ENCODE results near the gene RPUSD1. TPM values are rescaled to one million over a fixed set of nuclear protein-coding genes. Genes with fewer than 3 reads are reported as not detected.

Gene RPUSD1
- total RNA-seq, 1 experiment from 2014 or later = 24.9 TPM

DNA sequence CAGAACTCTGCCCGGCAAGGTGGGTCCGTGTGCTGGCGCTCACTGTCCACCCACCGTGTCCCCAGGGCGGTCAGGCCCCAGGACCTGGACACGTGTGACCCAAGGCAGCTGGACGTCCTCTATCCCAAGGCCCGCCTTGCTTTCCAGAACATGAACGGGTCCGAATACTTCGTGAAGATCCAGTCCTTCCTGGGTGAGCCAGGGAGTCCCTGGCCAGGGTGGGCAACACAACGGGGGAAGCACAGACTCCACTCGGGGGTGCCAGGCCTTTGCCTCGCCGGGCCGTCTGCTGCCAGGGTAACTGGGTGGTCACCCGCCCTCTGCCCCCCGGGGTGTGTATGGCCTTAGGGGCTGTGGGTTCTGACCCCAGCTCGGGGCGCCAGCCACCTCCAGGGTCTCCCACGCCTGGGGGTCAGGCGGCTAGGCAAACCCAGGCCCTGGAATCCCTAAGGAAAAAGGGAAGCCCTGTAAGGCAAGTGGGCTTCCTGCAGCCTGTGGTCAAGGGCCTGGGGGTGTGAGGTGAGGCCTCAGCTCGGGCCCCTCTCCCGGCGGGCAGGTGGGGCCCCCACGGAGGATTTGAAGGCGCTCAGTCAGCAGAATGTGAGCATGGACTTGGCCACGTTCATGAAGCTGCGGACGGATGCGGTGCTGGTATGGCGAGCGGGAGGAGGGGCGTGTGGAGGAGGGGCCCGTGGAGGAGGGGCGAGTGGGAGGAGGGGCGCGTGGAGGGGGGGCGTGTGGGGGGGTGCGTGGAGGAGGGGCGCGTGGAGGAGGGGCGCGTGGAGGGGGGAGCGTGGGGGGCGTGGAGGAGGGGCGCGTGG lies 21.2 kb downstream of the RPUSD1 start:
- POLR2A ChIA-PET = no interaction called here
- intact Hi-C loops (cut with micrococcal nuclease) = no loop called here
- CTCF ChIA-PET = no interaction called here
- H3K27ac Mint-ChIP-seq (ENCODE audit: low read depth, unreplicated experiment) = no peak overlapping the region
- no peaks in the 10 kb centered on the region for H3K9me3 Mint-ChIP-seq (ENCODE audit: unreplicated experiment)
- no peak for DNase-seq (ENCODE audit: unreplicated experiment)
- no peaks in the 10 kb centered on the region for H3K27me3 Mint-ChIP-seq (ENCODE audit: insufficient read depth, unreplicated experiment)
- BruUV-seq (replicated peaks) = no TSS peak
- H3K36me3 Mint-ChIP-seq (ENCODE audit: insufficient read depth, unreplicated experiment) = no peaks in the 10 kb centered on the region
- H3K4me1 Mint-ChIP-seq (ENCODE audit: insufficient read depth, unreplicated experiment) = no peaks in the 10 kb centered on the region
- H3K4me3 Mint-ChIP-seq (ENCODE audit: unreplicated experiment) = no peak overlapping the region
- TF ChIP-seq CTCF (IDR thresholded peaks at IDR 0.05; ENCODE audit: unreplicated experiment) = no peak

DNA sequence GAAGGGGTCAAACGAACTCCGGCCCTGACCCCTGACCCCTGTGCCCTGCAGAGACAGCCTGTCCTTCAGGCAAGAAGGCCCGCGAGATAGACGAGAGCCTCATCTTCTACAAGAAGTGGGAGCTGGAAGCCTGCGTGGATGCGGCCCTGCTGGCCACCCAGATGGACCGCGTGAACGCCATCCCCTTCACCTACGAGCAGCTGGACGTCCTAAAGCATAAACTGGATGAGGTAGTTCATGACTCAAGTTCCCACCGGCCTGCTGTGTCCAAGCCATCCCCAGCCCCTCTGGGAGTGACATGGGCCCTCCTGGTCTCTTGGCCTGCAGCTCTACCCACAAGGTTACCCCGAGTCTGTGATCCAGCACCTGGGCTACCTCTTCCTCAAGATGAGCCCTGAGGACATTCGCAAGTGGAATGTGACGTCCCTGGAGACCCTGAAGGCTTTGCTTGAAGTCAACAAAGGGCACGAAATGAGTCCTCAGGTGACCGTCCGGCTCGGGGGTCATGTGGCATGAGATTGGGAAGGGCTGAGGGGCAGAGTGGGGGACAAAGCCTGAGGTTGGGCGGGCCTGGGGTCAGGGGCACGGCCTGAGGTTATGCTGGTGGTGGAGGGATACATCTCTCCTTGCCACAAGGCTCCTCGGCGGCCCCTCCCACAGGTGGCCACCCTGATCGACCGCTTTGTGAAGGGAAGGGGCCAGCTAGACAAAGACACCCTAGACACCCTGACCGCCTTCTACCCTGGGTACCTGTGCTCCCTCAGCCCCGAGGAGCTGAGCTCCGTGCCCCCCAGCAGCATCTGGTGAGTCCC lies 22.0 kb downstream of the RPUSD1 start:
- ChIA-PET POLR2A (no interaction called here), CTCF (interaction anchor here (1.0 kb wide), 1 partner anchor 10 kb away, joined by 3 read pairs; no protein-coding TSS in a partner anchor)
- BruUV-seq (replicated peaks) = no TSS peak
- TF ChIP-seq CTCF (IDR thresholded peaks at IDR 0.05; ENCODE audit: unreplicated experiment) = no peak
- no peak overlapping the region for H3K4me3 Mint-ChIP-seq (ENCODE audit: unreplicated experiment)
- no peaks in the 10 kb centered on the region for H3K27me3 Mint-ChIP-seq (ENCODE audit: insufficient read depth, unreplicated experiment)
- intact Hi-C loops (cut with micrococcal nuclease) = no loop called here
- no peaks in the 10 kb centered on the region for H3K36me3 Mint-ChIP-seq (ENCODE audit: insufficient read depth, unreplicated experiment)
- no peaks in the 10 kb centered on the region for H3K9me3 Mint-ChIP-seq (ENCODE audit: unreplicated experiment)
- peaks cover 5% of the 10 kb centered on the region for H3K4me1 Mint-ChIP-seq (ENCODE audit: insufficient read depth, unreplicated experiment)
- DNase-seq (ENCODE audit: unreplicated experiment) = no peak
- H3K27ac Mint-ChIP-seq (ENCODE audit: low read depth, unreplicated experiment) = no peak overlapping the region

GRCh38 chr16:765488-765865 lies 22.7 kb downstream of the RPUSD1 start:
- intact Hi-C loops (cut with micrococcal nuclease) = no loop called here
- no peak for TF ChIP-seq CTCF (IDR thresholded peaks at IDR 0.05; ENCODE audit: unreplicated experiment)
- peaks cover 10% of the 10 kb centered on the region for H3K4me1 Mint-ChIP-seq (ENCODE audit: insufficient read depth, unreplicated experiment)
- no peak overlapping the region for H3K27ac Mint-ChIP-seq (ENCODE audit: low read depth, unreplicated experiment)
- no TSS peak for BruUV-seq (replicated peaks)
- POLR2A ChIA-PET = no interaction called here
- no peaks in the 10 kb centered on the region for H3K9me3 Mint-ChIP-seq (ENCODE audit: unreplicated experiment)
- CTCF ChIA-PET = interaction anchor here (1.0 kb wide), 1 partner anchor 10 kb away, joined by 3 read pairs; no protein-coding TSS in a partner anchor
- DNase-seq (ENCODE audit: unreplicated experiment) = no peak
- H3K36me3 Mint-ChIP-seq (ENCODE audit: insufficient read depth, unreplicated experiment) = no peaks in the 10 kb centered on the region
- H3K4me3 Mint-ChIP-seq (ENCODE audit: unreplicated experiment) = no peak overlapping the region
- no peaks in the 10 kb centered on the region for H3K27me3 Mint-ChIP-seq (ENCODE audit: insufficient read depth, unreplicated experiment)

DNA sequence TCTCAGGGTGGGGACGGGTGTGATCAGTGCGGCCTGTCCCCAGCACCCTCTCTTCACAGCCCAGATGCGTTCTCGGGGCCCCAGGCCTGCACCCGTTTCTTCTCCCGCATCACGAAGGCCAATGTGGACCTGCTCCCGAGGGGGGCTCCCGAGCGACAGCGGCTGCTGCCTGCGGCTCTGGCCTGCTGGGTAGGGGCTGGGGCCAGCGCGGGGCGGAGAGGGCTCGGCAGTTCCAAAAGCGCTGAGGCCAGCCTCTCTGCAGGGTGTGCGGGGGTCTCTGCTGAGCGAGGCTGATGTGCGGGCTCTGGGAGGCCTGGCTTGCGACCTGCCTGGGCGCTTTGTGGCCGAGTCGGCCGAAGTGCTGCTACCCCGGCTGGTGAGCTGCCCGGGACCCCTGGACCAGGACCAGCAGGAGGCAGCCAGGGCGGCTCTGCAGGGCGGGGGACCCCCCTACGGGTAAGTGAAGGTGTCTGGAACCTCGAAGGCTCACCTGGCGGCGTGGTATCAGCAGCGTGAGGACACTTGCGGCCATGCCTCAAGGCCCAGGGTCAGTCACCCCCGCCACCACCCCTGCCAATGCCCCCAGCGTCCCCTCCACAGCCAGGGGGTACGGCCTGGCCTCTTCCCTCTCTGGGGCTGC lies 23.2 kb downstream of the RPUSD1 start:
- H3K4me1 Mint-ChIP-seq (ENCODE audit: insufficient read depth, unreplicated experiment) = peaks cover 10% of the 10 kb centered on the region
- intact Hi-C loops (cut with micrococcal nuclease) = no loop called here
- CTCF ChIA-PET = no interaction called here
- DNase-seq (ENCODE audit: unreplicated experiment) = no peak
- no peak overlapping the region for H3K27ac Mint-ChIP-seq (ENCODE audit: low read depth, unreplicated experiment)
- no peaks in the 10 kb centered on the region for H3K36me3 Mint-ChIP-seq (ENCODE audit: insufficient read depth, unreplicated experiment)
- no peak overlapping the region for H3K4me3 Mint-ChIP-seq (ENCODE audit: unreplicated experiment)
- no peaks in the 10 kb centered on the region for H3K9me3 Mint-ChIP-seq (ENCODE audit: unreplicated experiment)
- POLR2A ChIA-PET = no interaction called here
- no TSS peak for BruUV-seq (replicated peaks)
- TF ChIP-seq CTCF (IDR thresholded peaks at IDR 0.05; ENCODE audit: unreplicated experiment) = no peak
- H3K27me3 Mint-ChIP-seq (ENCODE audit: insufficient read depth, unreplicated experiment) = no peaks in the 10 kb centered on the region

All from MCF 10A (cell line).